GM19351 (cell line): ENCODE measurements around the gene LGALS1.
"Not testable (repeated sequence)": the region's sequence is repeated elsewhere in the genome, so short reads cannot be mapped to it uniquely, and the experiment has no call there.

Experiments
- ATAC-seq: cut with Tn5 transposase; IDR thresholded peaks from one replicate; pipeline ENCODE4 v1.9.1; 2021; ENCODE audit warnings: mild to moderate bottlenecking, moderate library complexity; ENCODE audit not compliant: unreplicated experiment

Gene LGALS1

GRCh38 chr22:37715760-37716159 is 40.3 kb downstream of the LGALS1 start:
- no peak for ATAC-seq

GRCh38 chr22:37716708-37717107 is 41.3 kb downstream of the LGALS1 start:
- no peak for ATAC-seq

- not testable (repeated sequence) for ATAC-seq
Observed at GRCh38 chr22:37717235-37717634, 41.8 kb downstream of the LGALS1 start.

- ATAC-seq, result not testable (repeated sequence)
Observed at GRCh38 chr22:37717746-37718305, 42.4 kb downstream of the LGALS1 start.

- no peak for ATAC-seq
Observed at GRCh38 chr22:37725551-37726240, 50.3 kb downstream of the LGALS1 start.

- ATAC-seq, result no peak
Observed at GRCh38 chr22:37726241-37726887, 50.9 kb downstream of the LGALS1 start.

- no peak for ATAC-seq
Observed at GRCh38 chr22:37728620-37729019, 53.2 kb downstream of the LGALS1 start.
